ENCODE data around the gene ZNF653.
"Not testable (repeated sequence)": the region's sequence is repeated elsewhere in the genome, so short reads cannot be mapped to it uniquely, and the experiment has no call there.

The ZNF653 gene

GRCh38 chr19:11480715-11481533, 24.7 kb downstream of the ZNF653 start, which contains the start of gene ELAVL3:
Gene ELAVL3, minus strand, starts transcription at chr19:11481046. Its CDS starts 438 bp downstream, at chr19:11480608.
- no peak for DNase-seq

GRCh38 chr19:11479898-11480714, 25.5 kb downstream of the ZNF653 start:
- no peak for DNase-seq

GRCh38 chr19:11479090-11479897, 26.3 kb downstream of the ZNF653 start:
- DNase-seq: no peak

GRCh38 chr19:11478167-11479089, 27.2 kb downstream of the ZNF653 start:
- no peak for DNase-seq

- DNase-seq: no peak
These were observed 29.8 kb downstream of the ZNF653 start for GRCh38 chr19:11475861-11476260.

- not testable (repeated sequence) for DNase-seq
These were observed 30.3 kb downstream of the ZNF653 start for GRCh38 chr19:11475343-11475742.

GRCh38 chr19:11473725-11474124, 31.9 kb downstream of the ZNF653 start:
- DNase-seq: no peak

- DNase-seq: not testable (repeated sequence)
These were observed 37.3 kb downstream of the ZNF653 start for GRCh38 chr19:11468266-11468845.

GRCh38 chr19:11465600-11465999, 40.0 kb downstream of the ZNF653 start:
- no peak for DNase-seq

- DNase-seq: no peak
These were observed 41.0 kb downstream of the ZNF653 start for GRCh38 chr19:11464333-11465265.

GRCh38 chr19:11463391-11463790, 42.2 kb downstream of the ZNF653 start:
- DNase-seq: no peak

- no peak for DNase-seq
These were observed 44.2 kb downstream of the ZNF653 start for GRCh38 chr19:11461453-11461852.

- DNase-seq: no peak
These were observed 45.4 kb downstream of the ZNF653 start for GRCh38 chr19:11460207-11460606.

- not testable (repeated sequence) for DNase-seq
These were observed 46.7 kb downstream of the ZNF653 start for GRCh38 chr19:11458912-11459311.

- no peak for DNase-seq
These were observed 47.3 kb downstream of the ZNF653 start for GRCh38 chr19:11458236-11458900.

GRCh38 chr19:11457831-11458230, 47.8 kb downstream of the ZNF653 start:
- DNase-seq: no peak

- DNase-seq: no peak
These were observed 48.5 kb downstream of the ZNF653 start for GRCh38 chr19:11457115-11457514.

- DNase-seq: no peak
These were observed 49.0 kb downstream of the ZNF653 start for GRCh38 chr19:11456659-11457058.

GRCh38 chr19:11455233-11455554, 50.4 kb downstream of the ZNF653 start:
- not testable (repeated sequence) for DNase-seq

Measured in T-helper 1 cell (primary cell).